K562 (cell line): Measurements from ENCODE around the gene ASIP. TPM values are rescaled to one million over a fixed set of nuclear protein-coding genes. Genes with fewer than 3 reads are reported as not detected.

Experiments used
- ATAC-seq: fragments of 200-7000 bp; cut with Tn5 transposase; 3 replicates; pipeline ENCODE4 v1.9.1; 2020; ENCODE audit warnings: moderate library complexity
- BruUV-seq: library from RNA; stranded (reverse); fragments of 400-500 nt; replicated peaks from 2 replicates; lab custom pipeline; 2021; lab: Mats Ljungman, UMichigan
- CTCF ChIA-PET: fragments of 300-600 bp; formaldehyde crosslinking; extraction: SDS; loops from one replicate; lab custom pipeline; 2021; ENCODE audit warnings: low intra/inter-chr PET ratio; lab: Yijun Ruan, JAX
- POLR2A ChIA-PET: fragments of 300-600, 350-650 bp; sonication (Branson Sonifier 250); formaldehyde crosslinking; extraction: SDS; loops from one replicate; lab custom pipeline; 2021; ENCODE audit warnings: antibody characterized with exemption, inconsistent platforms; lab: Yijun Ruan, JAX
- DNase-seq, 4 experiments: peaks; one replicate each; pipeline versions ENCODE4 v3.0.0 to v3.0.0-alpha.2; 2011 to 2018; ENCODE audit warnings: low spot score in 3 of 4, mixed read lengths in 3 of 4; ENCODE audit errors: extremely low read depth in 1 of 4
- FAIRE-seq: peaks from 2 replicates; lab custom pipeline; 2011; peaks lifted over from hg19 to GRCh38; lab: Jason Lieb, UNC
- H2AFZ ChIP-seq: 2 replicates; pipeline ENCODE4 v1.6.0; 2011; ENCODE audit warnings: low read depth, low read length, control low read depth, inconsistent platforms
- H3K27ac ChIP-seq: fragments of 200-600 bp; 3 replicates; pipeline ENCODE4 v1.8.0; 2011; ENCODE audit warnings: low read depth, mild to moderate bottlenecking, control low read depth, inconsistent platforms, low read length, moderate library complexity, mixed read lengths; ENCODE audit errors: extremely low read depth
- H3K27me3 ChIP-seq, 2 experiments: fragments of 300-600 bp in 1 of 2; 2 replicates in 1 of 2; 3 replicates in 1 of 2; pipeline versions ENCODE4 v1.6.0 to v1.8.0; 2011; ENCODE audit warnings: inconsistent platforms in 2 of 2, low read length in 2 of 2, mild to moderate bottlenecking in 1 of 2, mixed read lengths in 1 of 2, moderate library complexity in 1 of 2; ENCODE audit not compliant: control insufficient read depth in 2 of 2, insufficient read depth in 2 of 2
- H3K36me3 ChIP-seq: fragments of 300-600 bp; 3 replicates; pipeline ENCODE4 v1.8.0; 2011; ENCODE audit warnings: mild to moderate bottlenecking, low read length, inconsistent platforms; ENCODE audit not compliant: control insufficient read depth, insufficient read depth
- H3K4me1 ChIP-seq, 2 experiments: fragments of 200-600 bp in 1 of 2; replicated peaks in 1 of 2; 2 replicates in 1 of 2; 3 replicates in 1 of 2; pipeline versions ENCODE4 v1.5.1 to v1.8.0; 2011; ENCODE audit warnings: inconsistent platforms in 2 of 2, low read length in 2 of 2, mild to moderate bottlenecking in 1 of 2, mixed read lengths in 1 of 2, moderate library complexity in 1 of 2; ENCODE audit not compliant: control insufficient read depth in 2 of 2, insufficient read depth in 2 of 2
- H3K4me2 ChIP-seq: 2 replicates; pipeline ENCODE4 v1.6.1; 2011; ENCODE audit warnings: low read length, control low read depth, inconsistent platforms, mixed read lengths; ENCODE audit not compliant: insufficient read depth
- H3K4me3 ChIP-seq: fragments of 200-600 bp; sonication (generic), shearing (Covaris generic); 2 replicates; pipeline ENCODE4 v1.5.1; 2016; ENCODE audit warnings: control low read depth, inconsistent platforms
- H3K79me2 ChIP-seq: fragments of 200-600 bp; 3 replicates; pipeline ENCODE4 v1.8.0; 2011; ENCODE audit warnings: low read length, inconsistent platforms; ENCODE audit not compliant: control insufficient read depth, insufficient read depth
- H3K9ac ChIP-seq, 2 experiments: 2 replicates each; pipeline versions ENCODE4 v1.6.0 to v1.6.1; 2011; ENCODE audit warnings: low read depth in 2 of 2, low read length in 2 of 2, control low read depth in 1 of 2, inconsistent platforms in 1 of 2, mild to moderate bottlenecking in 1 of 2, mixed read lengths in 1 of 2; ENCODE audit not compliant: insufficient read depth in 1 of 2
- H3K9me1 ChIP-seq: one replicate; pipeline ENCODE4 v1.6.0; 2011; ENCODE audit warnings: inconsistent platforms, mild to moderate bottlenecking, low read length, moderate library complexity; ENCODE audit not compliant: control insufficient read depth, insufficient read depth
- H3K9me3 ChIP-seq: replicated peaks from 2 replicates; pipeline ENCODE4 v1.5.1; 2011; ENCODE audit warnings: low read depth, low read length, inconsistent platforms; ENCODE audit not compliant: control insufficient read depth, insufficient read depth
- H4K20me1 ChIP-seq: replicated peaks from 2 replicates; pipeline ENCODE4 v1.6.1; 2011; ENCODE audit warnings: low read length, inconsistent platforms, mixed read lengths; ENCODE audit not compliant: control insufficient read depth, insufficient read depth
- ATF7 ChIP-seq: fragments of 450-650 bp; IDR thresholded peaks from 2 replicates; pipeline ENCODE4 v1.7.1; 2014; ENCODE audit warnings: mild to moderate bottlenecking, moderate library complexity
- CREB1 ChIP-seq, 2 experiments: sonication (generic) in 1 of 2; formaldehyde crosslinking in 1 of 2; IDR thresholded peaks; 2 replicates each; pipeline versions ENCODE4 v1.6.1 to v1.8.0; 2012 to 2022; ENCODE audit warnings: inconsistent platforms in 1 of 2, mild to moderate bottlenecking in 1 of 2, missing genetic modification reagents in 1 of 2, moderate library complexity in 1 of 2
- HNRNPLL ChIP-seq: fragments of 200-400 bp; formaldehyde crosslinking; IDR thresholded peaks from 2 replicates; pipeline ENCODE4 v1.6.1; 2017; ENCODE audit warnings: low read length, low read depth, mild to moderate bottlenecking; ENCODE audit not compliant: poor library complexity, severe bottlenecking
- NFATC3 ChIP-seq: fragments of 450-650 bp; IDR thresholded peaks from 2 replicates; pipeline ENCODE4 v1.6.1; 2017; ENCODE audit warnings: mild to moderate bottlenecking
- NFRKB ChIP-seq: fragments of 450-650 bp; IDR thresholded peaks from 2 replicates; pipeline ENCODE4 v1.6.1; 2016; ENCODE audit warnings: low read depth
- RBM14 ChIP-seq: fragments of 200-400 bp; formaldehyde crosslinking; IDR thresholded peaks from 2 replicates; pipeline ENCODE4 v1.6.1; 2018; ENCODE audit warnings: low read depth, mild to moderate bottlenecking, low read length, moderate library complexity, borderline replicate concordance; ENCODE audit not compliant: insufficient read depth
- SNRNP70 ChIP-seq: fragments of 200-400 bp; formaldehyde crosslinking; optimal IDR thresholded peaks from 2 replicates; pipeline ENCODE3; 2017; ENCODE audit warnings: low read depth, low read length
- TAF7 ChIP-seq: fragments of 450-650 bp; IDR thresholded peaks from 2 replicates; pipeline ENCODE4 v1.6.1; 2016; ENCODE audit warnings: missing genetic modification characterization, missing compliant biosample characterization
- ZNF3 ChIP-seq: fragments of 250-450 bp; sonication (Bioruptor Pico); IDR thresholded peaks from 2 replicates; pipeline ENCODE4 v1.5.0; 2021; ENCODE audit warnings: mild to moderate bottlenecking, moderate library complexity
- ZNF408 ChIP-seq: fragments of 250-450 bp; sonication (Bioruptor Pico); IDR thresholded peaks from 2 replicates; pipeline ENCODE4 v1.4.0; 2020; ENCODE audit warnings: low read depth, mild to moderate bottlenecking, moderate library complexity
- ZNF431 ChIP-seq: sonication (generic); formaldehyde crosslinking; IDR thresholded peaks from 2 replicates; pipeline ENCODE4 v1.8.0; 2022; ENCODE audit warnings: mild to moderate bottlenecking, missing genetic modification reagents
- ZNF668 ChIP-seq: fragments of 250-450 bp; sonication (Bioruptor Pico); IDR thresholded peaks from 2 replicates; pipeline ENCODE4 v1.8.0; 2022; ENCODE audit warnings: mild to moderate bottlenecking, inconsistent platforms
- ZNF699 ChIP-seq: fragments of 250-450 bp; sonication (Bioruptor Pico); IDR thresholded peaks from 2 replicates; pipeline ENCODE4 v1.8.0; 2021; ENCODE audit warnings: mild to moderate bottlenecking, moderate library complexity; ENCODE audit not compliant: insufficient replicate concordance
- WGBS: fragments of 100-300 bp; shearing (Covaris generic); methylation state at CpG from one replicate; pipeline ENCODE4 v1.1.6; 2016; ENCODE audit warnings: low coverage, mixed read lengths; ENCODE audit not compliant: insufficient coverage; ENCODE audit errors: missing lambda C conversion rate; 5-methylcytosine and 5-hydroxymethylcytosine counted together
- in situ Hi-C: fragments of 300-500 bp; cut with MboI; formaldehyde crosslinking; loops from 4 replicates; pipeline ENCODE4 v1.15.0; 2018; ENCODE audit warnings: inconsistent platforms, mixed read lengths
- intact Hi-C: fragments of 100-400 bp; cut with micrococcal nuclease; formaldehyde crosslinking; loops from 2 replicates; pipeline ENCODE4 v1.14.2; 2022
- polyA plus RNA-seq, 8 experiments: library from polyadenylated mRNA; depleted of rRNA in 4 of 8; stranded (reverse) in 5 of 8; unstranded in 3 of 8; fragments of >200 nt; fragmentation: Nextera tagmentation in 2 of 8; fragmentation: Illumina TruSeq in 1 of 8; extraction: Ambion mirVana in 2 of 8; extraction: Trizol in 1 of 8; gene quantifications; 2 replicates each; pipeline versions ENCODE4 v1.2.1 to v1.2.3, GENCODE V29; 2011 to 2014; ENCODE audit warnings: inconsistent platforms in 1 of 8, missing spikeins in 1 of 8
- total RNA-seq, 7 experiments: library from RNA; depleted of rRNA in 6 of 7; stranded (reverse); fragments of >200 nt in 6 of 7; fragmentation: Illumina TruSeq in 2 of 7; extraction: Trizol in 2 of 7; gene quantifications; 2 replicates each; pipeline versions ENCODE4 v1.2.1 to v1.2.3, GENCODE V29; 2011 to 2021; ENCODE audit warnings: low replicate concordance in 1 of 7
- TF ChIP-seq, protein P1 (sequence below): sonication (generic); IDR thresholded peaks from 2 replicates; pipeline ENCODE4 v1.6.1; 2016
- TF ChIP-seq, protein P2 (sequence below): sonication (generic); formaldehyde crosslinking; IDR thresholded peaks from 2 replicates; pipeline ENCODE4 v1.8.0; 2023; ENCODE audit warnings: missing genetic modification reagents, mild to moderate bottlenecking, borderline replicate concordance
- TF ChIP-seq, protein P3 (sequence below), 2 experiments: fragments of 450-650 bp in 1 of 2; sonication (generic) in 1 of 2; formaldehyde crosslinking in 1 of 2; IDR thresholded peaks in 1 of 2; conservative IDR thresholded peaks in 1 of 2; 2 replicates each; pipeline versions ENCODE4 v1.6.1 to v1.8.1; 2016 to 2023; ENCODE audit warnings: mild to moderate bottlenecking in 2 of 2, moderate library complexity in 2 of 2, inconsistent platforms in 1 of 2, missing genetic modification reagents in 1 of 2

ASIP gene
- total and polyA plus RNA-seq, 9 of the 15 experiments (the other 6 are each of a cell fraction or from before 2014, with no cell fraction given): not detected

DNA sequence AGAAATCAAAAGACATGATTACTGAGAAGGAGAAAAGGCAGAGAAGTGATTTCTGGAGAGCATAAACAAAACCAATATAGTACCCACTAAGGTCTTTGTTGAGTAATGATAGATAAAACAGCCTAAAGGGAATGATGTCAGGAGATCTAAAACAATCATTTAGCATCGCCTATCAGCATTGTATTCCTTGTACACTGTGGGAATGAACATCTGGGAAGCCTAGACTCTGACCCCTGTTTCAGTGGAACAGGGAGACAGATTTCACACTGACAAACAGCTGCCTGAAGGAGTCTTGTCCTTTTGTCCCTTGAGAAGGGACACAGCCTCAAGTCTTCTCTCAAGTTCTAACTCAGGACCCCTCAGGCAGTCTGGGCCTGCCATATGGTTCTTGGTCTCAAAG, 1.7 kb downstream of the ASIP start:
- intact Hi-C loops (loop anchor here (5.0 kb wide), 1 partner anchor 51 kb away; no protein-coding TSS in a partner anchor), in situ Hi-C loops (no loop called here)
- H3K4me2 ChIP-seq: no peak overlapping the region
- no peaks in the 10 kb centered on the region for H4K20me1 ChIP-seq
- H3K4me3 ChIP-seq: no peak overlapping the region
- FAIRE-seq (no peak), DNase-seq (no peak), ATAC-seq (no peak)
- H3K9me3 ChIP-seq: no peaks in the 10 kb centered on the region
- H3K4me1 ChIP-seq: peaks cover 3% of the 10 kb centered on the region in 2 experiments; a peak in 1 of 5 replicates
- POLR2A ChIA-PET: no interaction called here
- no TSS peak for BruUV-seq
- H3K9me1 ChIP-seq: no peaks in the 10 kb centered on the region
- H3K36me3 ChIP-seq: no peaks in the 10 kb centered on the region
- H3K27me3 ChIP-seq: 0 out of 5 replicates have a peak, but pooled peaks cover 0 to 3% of the 10 kb centered on the region in 2 experiments
- H3K79me2 ChIP-seq: no peaks in the 10 kb centered on the region
- TF ChIP-seq ZNF408 (no peak), ATF7 (no peak), HNRNPLL (no peak), ZNF699 (CRISPR knock-in tag) (no peak), ZNF3 (CRISPR knock-in tag) (no peak), RBM14 (no peak), ZNF431 (CRISPR knock-in tag) (no peak), TAF7 (tag) (no peak), NFATC3 (no peak), ZNF668 (CRISPR knock-in tag) (no peak), SNRNP70 (no peak), NFRKB (no peak), CREB1 (IDR thresholded peaks at IDR 0.05) (no peak), CREB1 (CRISPR knock-in tag; IDR thresholded peaks at IDR 0.05) (no peak)
- TF ChIP-seq, protein P1, sequence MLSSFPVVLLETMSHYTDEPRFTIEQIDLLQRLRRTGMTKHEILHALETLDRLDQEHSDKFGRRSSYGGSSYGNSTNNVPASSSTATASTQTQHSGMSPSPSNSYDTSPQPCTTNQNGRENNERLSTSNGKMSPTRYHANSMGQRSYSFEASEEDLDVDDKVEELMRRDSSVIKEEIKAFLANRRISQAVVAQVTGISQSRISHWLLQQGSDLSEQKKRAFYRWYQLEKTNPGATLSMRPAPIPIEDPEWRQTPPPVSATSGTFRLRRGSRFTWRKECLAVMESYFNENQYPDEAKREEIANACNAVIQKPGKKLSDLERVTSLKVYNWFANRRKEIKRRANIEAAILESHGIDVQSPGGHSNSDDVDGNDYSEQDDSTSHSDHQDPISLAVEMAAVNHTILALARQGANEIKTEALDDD: no peak
- TF ChIP-seq, protein P2, sequence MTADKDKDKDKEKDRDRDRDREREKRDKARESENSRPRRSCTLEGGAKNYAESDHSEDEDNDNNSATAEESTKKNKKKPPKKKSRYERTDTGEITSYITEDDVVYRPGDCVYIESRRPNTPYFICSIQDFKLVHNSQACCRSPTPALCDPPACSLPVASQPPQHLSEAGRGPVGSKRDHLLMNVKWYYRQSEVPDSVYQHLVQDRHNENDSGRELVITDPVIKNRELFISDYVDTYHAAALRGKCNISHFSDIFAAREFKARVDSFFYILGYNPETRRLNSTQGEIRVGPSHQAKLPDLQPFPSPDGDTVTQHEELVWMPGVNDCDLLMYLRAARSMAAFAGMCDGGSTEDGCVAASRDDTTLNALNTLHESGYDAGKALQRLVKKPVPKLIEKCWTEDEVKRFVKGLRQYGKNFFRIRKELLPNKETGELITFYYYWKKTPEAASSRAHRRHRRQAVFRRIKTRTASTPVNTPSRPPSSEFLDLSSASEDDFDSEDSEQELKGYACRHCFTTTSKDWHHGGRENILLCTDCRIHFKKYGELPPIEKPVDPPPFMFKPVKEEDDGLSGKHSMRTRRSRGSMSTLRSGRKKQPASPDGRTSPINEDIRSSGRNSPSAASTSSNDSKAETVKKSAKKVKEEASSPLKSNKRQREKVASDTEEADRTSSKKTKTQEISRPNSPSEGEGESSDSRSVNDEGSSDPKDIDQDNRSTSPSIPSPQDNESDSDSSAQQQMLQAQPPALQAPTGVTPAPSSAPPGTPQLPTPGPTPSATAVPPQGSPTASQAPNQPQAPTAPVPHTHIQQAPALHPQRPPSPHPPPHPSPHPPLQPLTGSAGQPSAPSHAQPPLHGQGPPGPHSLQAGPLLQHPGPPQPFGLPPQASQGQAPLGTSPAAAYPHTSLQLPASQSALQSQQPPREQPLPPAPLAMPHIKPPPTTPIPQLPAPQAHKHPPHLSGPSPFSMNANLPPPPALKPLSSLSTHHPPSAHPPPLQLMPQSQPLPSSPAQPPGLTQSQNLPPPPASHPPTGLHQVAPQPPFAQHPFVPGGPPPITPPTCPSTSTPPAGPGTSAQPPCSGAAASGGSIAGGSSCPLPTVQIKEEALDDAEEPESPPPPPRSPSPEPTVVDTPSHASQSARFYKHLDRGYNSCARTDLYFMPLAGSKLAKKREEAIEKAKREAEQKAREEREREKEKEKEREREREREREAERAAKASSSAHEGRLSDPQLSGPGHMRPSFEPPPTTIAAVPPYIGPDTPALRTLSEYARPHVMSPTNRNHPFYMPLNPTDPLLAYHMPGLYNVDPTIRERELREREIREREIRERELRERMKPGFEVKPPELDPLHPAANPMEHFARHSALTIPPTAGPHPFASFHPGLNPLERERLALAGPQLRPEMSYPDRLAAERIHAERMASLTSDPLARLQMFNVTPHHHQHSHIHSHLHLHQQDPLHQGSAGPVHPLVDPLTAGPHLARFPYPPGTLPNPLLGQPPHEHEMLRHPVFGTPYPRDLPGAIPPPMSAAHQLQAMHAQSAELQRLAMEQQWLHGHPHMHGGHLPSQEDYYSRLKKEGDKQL: no peak
- TF ChIP-seq, protein P3, sequence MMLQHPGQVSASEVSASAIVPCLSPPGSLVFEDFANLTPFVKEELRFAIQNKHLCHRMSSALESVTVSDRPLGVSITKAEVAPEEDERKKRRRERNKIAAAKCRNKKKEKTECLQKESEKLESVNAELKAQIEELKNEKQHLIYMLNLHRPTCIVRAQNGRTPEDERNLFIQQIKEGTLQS (IDR thresholded peaks at IDR 0.05): no peak
- TF ChIP-seq, protein P3 (CRISPR knock-in tag; conservative IDR thresholded peaks at IDR 0.05): no peak
- no peak overlapping the region for H3K9ac ChIP-seq
- CTCF ChIA-PET: no interaction called here
- WGBS: 0% methylated on average over 1 of the region's 1 CpG
- no peak overlapping the region for H2AFZ ChIP-seq
- H3K27ac ChIP-seq: no peak overlapping the region
